Measurements from ENCODE around the gene RABL6.
"Not testable (repeated sequence)": the region's sequence is repeated elsewhere in the genome, so short reads cannot be mapped to it uniquely, and the experiment has no call there.

The RABL6 gene

GRCh38 chr9:136776947-136777346 is 30.8 kb upstream of the RABL6 start:
- in situ Hi-C loops (cut with HindIII; ENCODE audit: low sequenced_read_pairs) = loop anchor here (25.0 kb wide), 1 partner anchor 260 kb away; the partner anchor contains the start of genes ABCA2, FUT7 and NPDC1
- DNase-seq (ENCODE audit: low read depth) = no peak
- no peak overlapping the region for H3K4me3 ChIP-seq (ENCODE audit: low read depth, low read length)
- no peak for TF ChIP-seq CTCF (IDR thresholded peaks at IDR 0.05; ENCODE audit: low read depth, low read length, missing control alignments)

DNA sequence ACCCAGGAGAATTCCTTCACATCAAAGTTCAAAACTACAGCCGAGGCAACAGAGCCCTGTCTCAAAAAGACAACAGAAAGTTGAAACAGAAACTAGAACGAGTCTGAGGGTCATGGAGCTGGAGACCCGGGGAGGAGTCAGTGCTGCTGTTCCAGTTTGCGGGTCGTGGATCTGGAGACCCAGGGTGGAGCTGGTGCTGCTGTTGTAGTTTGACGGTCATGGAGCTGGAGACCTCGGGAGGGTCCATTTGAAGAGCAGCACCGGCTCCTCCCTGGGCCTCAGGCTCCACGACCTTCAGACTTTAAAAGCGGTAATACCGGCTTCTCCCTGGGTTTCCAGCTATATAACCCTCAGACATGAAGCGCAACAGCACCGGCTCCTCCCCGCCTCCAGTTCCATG is 30.4 kb upstream of the RABL6 start:
- no peak for DNase-seq (ENCODE audit: low read depth)
- H3K4me3 ChIP-seq (ENCODE audit: low read depth, low read length) = no peak overlapping the region
- in situ Hi-C loops (cut with HindIII; ENCODE audit: low sequenced_read_pairs) = loop anchor here (25.0 kb wide), 1 partner anchor 260 kb away; the partner anchor contains the start of genes ABCA2, FUT7 and NPDC1
- TF ChIP-seq CTCF (IDR thresholded peaks at IDR 0.05; ENCODE audit: low read depth, low read length, missing control alignments) = no peak

- no peak overlapping the region for H3K4me3 ChIP-seq (ENCODE audit: low read depth, low read length)
- in situ Hi-C loops (cut with HindIII; ENCODE audit: low sequenced_read_pairs) = loop anchor here (25.0 kb wide), 1 partner anchor 257 kb away; the partner anchor contains the start of genes ABCA2, FUT7 and NPDC1
- TF ChIP-seq CTCF (IDR thresholded peaks at IDR 0.05; ENCODE audit: low read depth, low read length, missing control alignments) = peak; percentile 36
- no peak for DNase-seq (ENCODE audit: low read depth)
Observed at GRCh38 chr9:136779808-136780207, 27.9 kb upstream of the RABL6 start.

DNA sequence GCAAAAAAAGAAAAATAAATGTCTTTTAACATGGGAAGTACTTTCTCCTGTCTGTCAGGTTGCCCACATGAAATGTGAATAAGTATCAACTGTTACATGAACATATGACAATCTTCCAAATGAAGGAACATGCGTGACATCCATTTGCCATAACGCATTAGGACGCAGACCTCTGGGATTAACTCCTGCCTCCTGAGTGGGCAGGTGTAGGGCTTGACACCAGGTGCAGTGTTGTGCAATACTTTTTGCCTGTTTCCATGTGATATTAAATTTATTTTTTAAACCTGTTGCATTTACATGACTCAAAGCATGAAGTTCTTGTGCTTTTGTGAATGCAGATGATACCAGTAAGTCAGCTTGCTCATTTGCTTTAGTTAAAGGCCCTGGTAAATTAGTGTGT is 25.3 kb upstream of the RABL6 start:
- no peak for TF ChIP-seq CTCF (IDR thresholded peaks at IDR 0.05; ENCODE audit: low read depth, low read length, missing control alignments)
- no peak overlapping the region for H3K4me3 ChIP-seq (ENCODE audit: low read depth, low read length)
- no peak for DNase-seq (ENCODE audit: low read depth)
- in situ Hi-C loops (cut with HindIII; ENCODE audit: low sequenced_read_pairs) = loop anchor here (25.0 kb wide), 1 partner anchor 255 kb away; the partner anchor contains the start of genes ABCA2, FUT7 and NPDC1

GRCh38 chr9:136784249-136784996 is 23.3 kb upstream of the RABL6 start:
- peak; percentile 11 for TF ChIP-seq CTCF (IDR thresholded peaks at IDR 0.05; ENCODE audit: low read depth, low read length, missing control alignments)
- no peak for DNase-seq (ENCODE audit: low read depth)
- in situ Hi-C loops (cut with HindIII; ENCODE audit: low sequenced_read_pairs) = loop anchor here (25.0 kb wide), 1 partner anchor 253 kb away; the partner anchor contains the start of genes ABCA2, FUT7 and NPDC1
- no peak overlapping the region for H3K4me3 ChIP-seq (ENCODE audit: low read depth, low read length)

DNA sequence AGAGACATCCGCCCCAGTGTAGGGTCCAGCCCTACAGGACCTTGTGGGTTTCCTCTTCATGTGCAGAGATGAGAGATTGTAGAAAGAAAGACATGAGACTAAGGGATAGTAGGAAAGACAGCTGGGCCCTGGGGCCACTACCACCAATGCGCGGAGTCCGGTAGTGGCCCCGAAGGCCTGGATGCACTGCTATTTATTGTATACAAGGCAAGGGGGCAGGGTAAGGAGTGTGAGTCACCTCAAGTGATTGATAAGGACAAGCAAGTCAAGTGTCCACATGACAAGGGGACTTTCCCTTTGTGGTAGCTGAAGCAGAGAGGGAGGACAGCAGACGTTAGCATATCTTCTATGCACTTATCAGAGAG is 22.8 kb upstream of the RABL6 start:
- no peak for TF ChIP-seq CTCF (IDR thresholded peaks at IDR 0.05; ENCODE audit: low read depth, low read length, missing control alignments)
- in situ Hi-C loops (cut with HindIII; ENCODE audit: low sequenced_read_pairs) = loop anchor here (25.0 kb wide), 1 partner anchor 252 kb away; the partner anchor contains the start of genes ABCA2, FUT7 and NPDC1
- DNase-seq (ENCODE audit: low read depth) = no peak
- no peak overlapping the region for H3K4me3 ChIP-seq (ENCODE audit: low read depth, low read length)

DNA sequence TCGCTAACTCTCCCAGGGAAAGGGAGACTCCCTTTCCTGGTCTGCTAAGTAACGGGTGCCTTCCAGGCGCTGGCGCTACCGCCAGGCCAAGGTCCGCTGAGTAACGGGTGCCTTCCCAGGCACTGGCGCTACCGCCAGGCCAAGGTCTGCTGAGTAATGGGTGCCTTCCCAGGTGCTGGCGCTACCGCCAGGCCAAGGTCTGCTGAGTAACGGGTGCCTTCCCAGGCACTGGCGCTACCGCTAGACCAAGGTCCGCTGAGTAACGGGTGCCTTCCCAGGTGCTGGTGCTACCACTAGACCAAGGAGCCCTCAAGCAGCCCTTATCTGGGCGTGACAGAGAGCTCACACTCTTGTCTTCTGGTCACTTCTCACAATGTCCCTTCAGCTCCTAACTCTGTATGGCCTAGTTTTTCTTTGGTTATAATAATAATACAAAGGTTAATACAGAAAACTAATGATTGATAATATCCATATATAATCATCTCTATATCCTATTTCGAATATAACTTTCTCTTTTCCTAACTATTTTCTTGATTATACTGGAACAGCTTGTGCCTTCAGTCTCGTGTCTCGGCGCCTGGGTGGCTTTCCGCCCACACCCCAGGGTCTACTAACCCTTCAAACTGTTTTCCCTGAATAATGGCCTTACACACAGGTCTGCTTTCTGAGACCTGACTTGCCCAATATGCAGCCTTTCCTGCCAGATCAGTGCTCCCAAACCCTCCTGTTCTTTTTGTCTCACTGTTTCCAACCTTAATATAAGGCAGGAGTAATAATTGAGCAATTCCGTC is 22.0 kb upstream of the RABL6 start:
- in situ Hi-C loops (cut with HindIII; ENCODE audit: low sequenced_read_pairs) = loop anchor here (25.0 kb wide), 1 partner anchor 252 kb away; the partner anchor contains the start of genes ABCA2, FUT7 and NPDC1
- DNase-seq (ENCODE audit: low read depth); H3K4me3 ChIP-seq (ENCODE audit: low read depth, low read length): not testable (repeated sequence)

Measured in astrocyte of the cerebellum (primary cell).